Stimulated activated CD4-positive, alpha-beta T cell treated with anti-CD3 and anti-CD28 coated beads, Interleukin-2, amount 100 ng/mL, for 48 hours (primary cell): ENCODE data around the gene HBQ1.
"Not testable (repeated sequence)": the region's sequence is repeated elsewhere in the genome, so short reads cannot be mapped to it uniquely, and the experiment has no call there.

Source experiments
- DNase-seq, 2 donors: peaks; one replicate each; pipeline ENCODE4 v3.0.0-alpha.2; 2020

The HBQ1 gene

DNA sequence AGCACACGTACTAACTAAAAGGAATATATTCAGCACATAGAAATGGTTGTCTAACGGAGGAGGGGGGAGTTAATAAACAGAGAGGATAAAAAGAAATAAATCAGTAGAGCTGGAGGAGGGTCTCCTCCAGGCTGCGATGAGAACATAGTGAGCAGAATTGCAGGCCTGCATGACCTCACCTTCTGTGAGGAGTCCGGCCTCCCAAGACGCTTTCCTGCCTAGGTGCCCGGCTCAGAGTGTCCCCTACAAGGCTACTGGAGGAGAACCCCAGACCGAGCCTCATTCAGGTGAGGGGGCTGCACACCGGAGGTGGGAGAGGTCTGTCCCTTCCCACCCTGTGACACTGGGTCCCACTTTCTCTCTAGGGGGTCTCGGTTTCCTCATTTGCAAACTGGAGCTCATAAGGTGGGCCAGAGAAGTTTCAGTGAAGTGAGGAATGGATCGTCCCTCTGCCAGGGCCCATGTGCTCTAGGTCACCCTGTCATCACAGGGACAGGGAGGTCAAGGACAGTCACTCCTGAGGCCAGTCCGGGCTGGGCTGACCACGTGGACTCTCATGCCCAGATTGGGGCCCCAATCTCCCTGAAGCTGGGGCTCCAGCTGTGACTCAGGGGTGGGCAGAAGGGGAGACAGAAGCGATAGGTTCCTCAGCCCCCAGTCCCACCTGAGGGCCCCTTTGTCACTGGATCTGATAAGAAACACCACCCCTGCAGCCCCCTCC lies 17.8 kb upstream of the HBQ1 start:
- no peak for DNase-seq

DNA sequence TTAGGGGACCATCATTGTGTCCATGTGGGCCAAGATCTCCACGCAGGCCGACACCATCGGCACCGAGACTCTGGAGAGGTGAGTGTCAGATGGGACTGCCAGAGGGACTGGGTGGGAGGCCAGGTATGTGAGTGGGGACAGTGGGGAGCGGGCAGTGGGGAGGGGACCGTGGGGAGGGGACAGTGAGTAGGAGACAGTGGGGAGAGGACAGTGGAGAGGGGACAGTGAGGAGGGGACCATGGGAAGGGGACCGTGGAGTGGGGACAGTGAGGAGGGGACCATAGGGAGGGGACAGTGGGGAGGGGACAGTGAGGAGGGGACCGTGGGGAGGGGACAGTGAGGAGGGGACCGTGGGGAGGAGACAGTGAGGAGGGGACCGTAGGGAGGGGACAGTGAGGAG lies 17.1 kb upstream of the HBQ1 start:
- DNase-seq = not testable (repeated sequence)

DNA sequence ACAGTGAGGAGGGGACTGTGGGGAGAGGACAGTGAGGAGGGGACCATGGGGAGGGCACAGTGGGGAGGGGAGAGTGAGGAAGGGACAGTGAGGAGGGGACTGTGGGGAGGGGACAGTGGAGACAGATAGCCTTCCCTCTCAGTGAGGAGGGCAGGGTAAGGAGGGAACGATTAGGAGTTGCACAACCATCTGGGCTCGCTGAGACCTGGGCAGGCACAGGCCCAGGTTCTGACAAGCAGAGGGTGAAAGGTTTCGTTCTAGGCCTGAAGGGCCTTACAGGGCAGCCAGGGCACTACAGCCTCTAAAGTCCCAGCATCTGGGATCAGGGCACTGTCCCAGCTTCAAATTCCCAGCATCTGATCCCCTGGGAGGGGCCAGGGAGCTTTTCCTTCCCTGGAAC lies 16.6 kb upstream of the HBQ1 start:
- DNase-seq = not testable (repeated sequence)

DNA sequence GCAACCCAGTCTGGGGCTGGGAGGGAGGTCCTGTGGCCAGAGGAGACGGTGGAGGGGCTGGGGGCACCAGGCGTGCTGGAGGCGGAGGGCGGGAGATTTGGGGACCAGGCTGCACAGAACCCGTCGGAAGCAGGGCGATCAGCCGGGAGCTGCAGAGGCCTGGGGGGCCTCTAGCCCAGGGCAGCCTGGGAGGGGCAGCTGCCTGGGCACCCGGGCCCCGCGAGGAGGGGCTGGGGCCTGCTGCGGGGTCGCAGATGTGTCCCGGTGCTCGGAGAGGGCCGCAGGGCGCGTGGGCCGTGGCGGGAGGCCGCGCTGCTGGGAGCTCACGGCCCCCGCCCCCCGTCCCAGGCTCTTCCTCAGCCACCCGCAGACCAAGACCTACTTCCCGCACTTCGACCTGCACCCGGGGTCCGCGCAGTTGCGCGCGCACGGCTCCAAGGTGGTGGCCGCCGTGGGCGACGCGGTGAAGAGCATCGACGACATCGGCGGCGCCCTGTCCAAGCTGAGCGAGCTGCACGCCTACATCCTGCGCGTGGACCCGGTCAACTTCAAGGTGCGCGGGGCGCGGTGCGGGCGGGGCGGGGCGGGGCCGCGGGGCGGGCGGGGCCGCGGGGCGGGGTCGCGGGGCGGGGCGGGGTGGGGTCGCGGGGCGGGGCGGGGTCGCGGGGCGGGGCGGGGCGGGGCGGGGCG lies 16.0 kb upstream of the HBQ1 start:
- DNase-seq = not testable (repeated sequence)

DNA sequence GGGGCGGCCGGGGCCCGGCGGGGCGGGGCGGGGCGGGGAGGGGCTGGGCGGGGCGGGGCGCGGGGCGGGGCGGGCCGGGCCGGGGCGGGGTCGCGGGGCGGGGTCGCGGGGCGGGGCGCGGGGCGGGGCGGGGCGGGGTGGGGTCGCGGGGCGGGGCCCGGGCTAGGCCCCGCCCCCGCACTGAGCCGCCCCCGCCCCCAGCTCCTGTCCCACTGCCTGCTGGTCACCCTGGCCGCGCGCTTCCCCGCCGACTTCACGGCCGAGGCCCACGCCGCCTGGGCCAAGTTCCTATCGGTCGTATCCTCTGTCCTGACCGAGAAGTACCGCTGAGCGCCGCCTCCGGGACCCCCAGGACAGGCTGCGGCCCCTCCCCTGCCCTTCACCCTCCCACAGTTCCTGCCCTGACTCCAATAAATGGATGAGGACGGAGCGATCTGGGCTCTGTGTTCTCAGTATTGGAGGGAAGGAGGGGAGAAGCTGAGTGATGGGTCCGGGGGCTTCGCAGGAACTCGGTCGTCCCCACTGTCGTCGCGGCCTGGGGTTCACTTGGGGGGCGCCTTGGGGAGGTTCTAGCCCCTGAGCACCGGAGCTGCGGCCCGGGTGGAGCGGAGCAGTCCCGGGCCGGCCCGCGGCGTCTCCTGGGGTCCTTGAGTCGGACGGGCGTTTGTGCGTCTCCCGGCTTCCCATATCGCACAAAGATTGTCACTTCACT lies 15.3 kb upstream of the HBQ1 start:
- DNase-seq = no peak

DNA sequence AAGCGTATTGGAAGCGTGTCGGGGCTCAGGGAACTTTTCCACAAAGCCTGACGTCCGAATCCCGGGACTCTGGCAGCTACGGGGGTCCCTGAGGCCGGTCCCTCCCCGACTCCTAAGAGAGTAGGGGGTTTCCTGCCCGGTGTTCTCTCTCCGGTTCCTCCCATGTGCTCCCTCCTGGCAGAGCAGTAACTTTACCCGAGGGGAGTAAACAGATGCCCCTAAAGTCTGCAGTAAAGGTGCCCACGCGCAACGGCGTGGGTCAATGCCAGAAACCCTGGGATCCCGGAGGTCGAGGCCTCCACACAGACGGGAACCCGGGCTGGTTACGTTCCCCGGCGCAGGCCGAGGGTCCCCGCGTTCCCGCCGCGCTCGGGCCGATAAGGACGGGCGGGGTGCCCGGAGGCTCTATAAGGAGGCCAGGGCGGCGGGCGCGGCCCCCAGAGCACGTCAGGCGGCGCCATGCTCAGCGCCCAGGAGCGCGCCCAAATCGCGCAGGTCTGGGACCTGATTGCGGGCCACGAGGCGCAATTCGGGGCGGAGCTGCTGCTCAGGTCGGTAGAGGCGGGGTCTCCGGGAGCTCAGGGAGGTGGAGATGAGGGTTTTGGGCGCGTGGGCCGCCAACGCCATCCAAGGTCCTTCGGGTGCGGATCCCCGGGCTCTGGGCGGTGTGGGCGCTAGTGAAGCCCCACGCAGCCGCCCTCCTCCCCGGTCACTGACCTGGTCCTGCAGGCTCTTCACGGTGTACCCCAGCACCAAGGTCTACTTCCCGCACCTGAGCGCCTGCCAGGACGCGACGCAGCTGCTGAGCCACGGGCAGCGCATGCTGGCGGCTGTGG lies 14.5 kb upstream of the HBQ1 start, which contains the start of gene HBM:
Gene HBM, plus strand, starts transcription at position 440 of the 836 bp plus-strand sequence. Its CDS starts 20 bp downstream, at position 460.
- no peak for DNase-seq

DNA sequence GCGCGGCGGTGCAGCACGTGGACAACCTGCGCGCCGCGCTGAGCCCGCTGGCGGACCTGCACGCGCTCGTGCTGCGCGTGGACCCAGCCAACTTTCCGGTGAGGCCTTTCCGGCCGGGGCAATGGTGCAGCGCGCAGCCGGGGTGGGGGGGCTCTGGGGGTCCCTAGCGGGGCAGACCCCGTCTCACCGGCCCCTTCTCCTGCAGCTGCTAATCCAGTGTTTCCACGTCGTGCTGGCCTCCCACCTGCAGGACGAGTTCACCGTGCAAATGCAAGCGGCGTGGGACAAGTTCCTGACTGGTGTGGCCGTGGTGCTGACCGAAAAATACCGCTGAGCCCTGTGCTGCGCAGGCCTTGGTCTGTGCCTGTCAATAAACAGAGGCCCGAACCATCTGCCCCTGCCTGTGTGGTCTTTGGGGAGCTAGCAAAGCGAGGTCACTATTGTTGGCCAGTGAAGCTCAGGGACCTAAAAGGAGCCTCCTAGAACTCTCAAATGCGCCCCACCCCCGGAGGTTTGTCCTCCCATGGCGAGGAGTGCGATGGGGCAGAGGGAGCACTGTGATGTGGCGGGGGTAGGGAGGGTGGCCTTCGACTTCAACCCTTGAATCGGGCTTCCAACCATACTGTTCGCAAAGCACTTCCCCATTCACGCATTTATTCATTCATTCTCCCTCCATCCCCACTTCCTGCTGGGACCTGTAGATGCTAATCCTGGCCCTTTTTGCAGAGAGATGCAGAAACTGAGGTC lies 13.7 kb upstream of the HBQ1 start:
- no peak for DNase-seq

DNA sequence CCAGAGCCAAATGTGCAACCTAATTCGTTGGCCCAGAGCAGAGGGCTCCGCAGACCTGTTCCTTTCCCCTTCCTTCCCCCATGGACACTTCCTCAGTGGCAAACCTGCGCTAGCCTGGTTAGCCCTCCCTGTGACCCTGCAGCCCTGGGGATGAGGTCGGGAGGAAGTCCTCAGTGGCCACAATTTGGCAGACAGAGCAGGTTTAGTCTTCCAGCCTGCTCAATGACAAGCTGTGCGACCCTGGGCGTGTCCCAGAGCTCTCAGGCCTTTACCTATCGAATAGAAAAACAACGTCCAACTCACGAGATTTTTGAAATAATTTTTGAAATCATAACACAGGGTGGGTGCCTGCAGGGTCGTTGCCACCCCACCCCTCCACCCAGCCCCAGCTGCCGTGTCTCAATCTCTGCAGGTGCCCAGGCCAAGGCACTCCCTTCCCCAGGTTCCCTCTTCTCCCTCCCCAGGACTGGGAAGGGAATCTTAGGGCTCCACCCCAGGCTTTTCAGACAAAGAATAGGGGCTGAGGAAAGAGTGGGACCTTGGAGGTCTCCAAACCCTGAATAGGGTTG lies 13.1 kb upstream of the HBQ1 start:
- DNase-seq = no peak

DNA sequence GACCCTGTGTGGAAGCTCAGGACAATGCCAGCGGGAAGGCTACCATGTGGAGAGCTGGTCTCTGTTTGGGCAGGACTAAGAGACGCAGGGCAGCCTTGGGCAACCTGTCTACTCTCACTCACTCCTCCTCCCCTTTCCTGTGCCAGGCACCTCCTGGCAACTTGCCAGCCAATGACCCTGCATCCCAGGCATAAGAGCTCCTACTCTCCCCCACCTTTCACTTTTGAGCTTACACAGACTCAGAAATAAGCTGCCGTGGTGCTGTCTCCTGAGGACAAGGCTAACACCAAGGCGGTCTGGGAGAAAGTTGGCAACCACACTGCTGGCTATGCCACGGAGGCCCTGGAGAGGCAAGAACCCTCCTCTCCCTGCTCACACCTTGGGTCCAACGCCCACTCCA lies 11.8 kb upstream of the HBQ1 start:
- no peak for DNase-seq

DNA sequence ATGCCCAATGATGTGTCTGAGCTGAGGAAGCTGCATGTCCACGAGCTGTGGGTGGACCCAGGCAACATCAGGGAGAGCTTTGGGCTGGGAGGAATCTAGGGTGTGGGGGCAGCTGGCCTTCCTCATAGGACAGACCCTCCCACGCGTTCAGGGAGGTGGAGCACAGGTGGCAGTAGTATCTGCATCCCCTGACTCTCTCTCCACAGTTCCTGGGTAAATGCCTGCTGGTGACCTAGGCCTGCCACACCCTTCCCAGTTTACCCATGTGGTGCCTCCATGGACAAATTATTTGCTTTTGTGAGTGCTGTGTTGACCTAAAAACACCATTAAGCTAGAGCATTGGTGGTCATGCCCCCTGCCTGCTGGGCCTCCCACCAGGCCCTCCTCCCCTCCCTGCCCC lies 11.2 kb upstream of the HBQ1 start:
- no peak for DNase-seq

DNA sequence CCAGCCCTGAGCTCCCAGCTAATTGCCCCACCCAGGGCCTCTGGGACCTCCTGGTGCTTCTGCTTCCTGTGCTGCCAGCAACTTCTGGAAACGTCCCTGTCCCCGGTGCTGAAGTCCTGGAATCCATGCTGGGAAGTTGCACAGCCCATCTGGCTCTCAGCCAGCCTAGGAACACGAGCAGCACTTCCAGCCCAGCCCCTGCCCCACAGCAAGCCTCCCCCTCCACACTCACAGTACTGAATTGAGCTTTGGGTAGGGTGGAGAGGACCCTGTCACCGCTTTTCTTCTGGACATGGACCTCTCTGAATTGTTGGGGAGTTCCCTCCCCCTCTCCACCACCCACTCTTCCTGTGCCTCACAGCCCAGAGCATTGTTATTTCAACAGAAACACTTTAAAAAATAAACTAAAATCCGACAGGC lies 10.2 kb upstream of the HBQ1 start:
- not testable (repeated sequence) for DNase-seq

DNA sequence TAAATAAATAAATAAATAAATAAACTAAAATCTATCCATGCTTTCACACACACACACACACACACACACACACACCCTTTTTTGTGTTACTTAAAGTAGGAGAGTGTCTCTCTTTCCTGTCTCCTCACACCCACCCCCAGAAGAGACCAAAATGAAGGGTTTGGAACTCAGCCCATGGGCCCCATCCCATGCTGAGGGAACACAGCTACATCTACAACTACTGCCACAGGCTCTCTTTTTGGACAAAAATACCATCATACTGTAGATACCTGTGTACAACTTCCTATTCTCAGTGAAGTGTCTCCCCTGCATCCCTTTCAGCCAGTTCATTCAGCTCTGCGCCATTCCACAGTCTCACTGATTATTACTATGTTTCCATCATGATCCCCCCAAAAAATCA lies 9.5 kb upstream of the HBQ1 start:
- no peak for DNase-seq

DNA sequence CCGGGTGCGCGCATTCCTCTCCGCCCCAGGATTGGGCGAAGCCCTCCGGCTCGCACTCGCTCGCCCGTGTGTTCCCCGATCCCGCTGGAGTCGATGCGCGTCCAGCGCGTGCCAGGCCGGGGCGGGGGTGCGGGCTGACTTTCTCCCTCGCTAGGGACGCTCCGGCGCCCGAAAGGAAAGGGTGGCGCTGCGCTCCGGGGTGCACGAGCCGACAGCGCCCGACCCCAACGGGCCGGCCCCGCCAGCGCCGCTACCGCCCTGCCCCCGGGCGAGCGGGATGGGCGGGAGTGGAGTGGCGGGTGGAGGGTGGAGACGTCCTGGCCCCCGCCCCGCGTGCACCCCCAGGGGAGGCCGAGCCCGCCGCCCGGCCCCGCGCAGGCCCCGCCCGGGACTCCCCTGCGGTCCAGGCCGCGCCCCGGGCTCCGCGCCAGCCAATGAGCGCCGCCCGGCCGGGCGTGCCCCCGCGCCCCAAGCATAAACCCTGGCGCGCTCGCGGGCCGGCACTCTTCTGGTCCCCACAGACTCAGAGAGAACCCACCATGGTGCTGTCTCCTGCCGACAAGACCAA lies 7.8 kb upstream of the HBQ1 start, which contains the start of gene HBA2:
Gene HBA2, plus strand, starts transcription at position 503 of the 568 bp plus-strand sequence. Its CDS starts 37 bp downstream, at position 540.
- not testable (repeated sequence) for DNase-seq

DNA sequence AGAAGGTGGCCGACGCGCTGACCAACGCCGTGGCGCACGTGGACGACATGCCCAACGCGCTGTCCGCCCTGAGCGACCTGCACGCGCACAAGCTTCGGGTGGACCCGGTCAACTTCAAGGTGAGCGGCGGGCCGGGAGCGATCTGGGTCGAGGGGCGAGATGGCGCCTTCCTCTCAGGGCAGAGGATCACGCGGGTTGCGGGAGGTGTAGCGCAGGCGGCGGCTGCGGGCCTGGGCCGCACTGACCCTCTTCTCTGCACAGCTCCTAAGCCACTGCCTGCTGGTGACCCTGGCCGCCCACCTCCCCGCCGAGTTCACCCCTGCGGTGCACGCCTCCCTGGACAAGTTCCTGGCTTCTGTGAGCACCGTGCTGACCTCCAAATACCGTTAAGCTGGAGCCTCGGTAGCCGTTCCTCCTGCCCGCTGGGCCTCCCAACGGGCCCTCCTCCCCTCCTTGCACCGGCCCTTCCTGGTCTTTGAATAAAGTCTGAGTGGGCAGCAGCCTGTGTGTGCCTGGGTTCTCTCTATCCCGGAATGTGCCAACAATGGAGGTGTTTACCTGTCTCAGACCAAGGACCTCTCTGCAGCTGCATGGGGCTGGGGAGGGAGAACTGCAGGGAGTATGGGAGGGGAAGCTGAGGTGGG lies 6.9 kb upstream of the HBQ1 start:
- DNase-seq = not testable (repeated sequence)

DNA sequence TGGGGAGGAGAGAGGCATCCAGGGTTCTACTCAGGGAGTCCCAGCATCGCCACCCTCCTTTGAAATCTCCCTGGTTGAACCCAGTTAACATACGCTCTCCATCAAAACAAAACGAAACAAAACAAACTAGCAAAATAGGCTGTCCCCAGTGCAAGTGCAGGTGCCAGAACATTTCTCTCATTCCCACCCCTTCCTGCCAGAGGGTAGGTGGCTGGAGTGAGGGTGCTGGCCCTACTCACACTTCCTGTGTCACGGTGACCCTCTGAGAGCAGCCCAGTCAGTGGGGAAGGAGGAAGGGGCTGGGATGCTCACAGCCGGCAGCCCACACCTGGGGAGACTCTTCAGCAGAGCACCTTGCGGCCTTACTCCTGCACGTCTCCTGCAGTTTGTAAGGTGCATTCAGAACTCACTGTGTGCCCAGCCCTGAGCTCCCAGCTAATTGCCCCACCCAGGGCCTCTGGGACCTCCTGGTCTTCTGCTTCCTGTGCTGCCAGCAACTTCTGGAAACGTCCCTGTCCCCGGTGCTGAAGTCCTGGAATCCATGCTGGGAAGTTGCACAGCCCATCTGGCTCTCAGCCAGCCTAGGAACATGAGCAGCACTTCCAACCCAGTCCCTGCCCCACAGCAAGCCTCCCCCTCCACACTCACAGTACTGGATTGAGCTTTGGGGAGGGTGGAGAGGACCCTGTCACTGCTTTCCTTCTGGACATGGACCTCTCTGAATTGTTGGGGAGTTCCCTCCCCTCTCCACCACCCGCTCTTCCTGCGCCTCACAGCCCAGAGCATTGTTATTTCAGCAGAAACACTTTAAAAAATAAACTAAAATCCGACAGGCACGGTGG lies 6.1 kb upstream of the HBQ1 start:
- DNase-seq = not testable (repeated sequence)

DNA sequence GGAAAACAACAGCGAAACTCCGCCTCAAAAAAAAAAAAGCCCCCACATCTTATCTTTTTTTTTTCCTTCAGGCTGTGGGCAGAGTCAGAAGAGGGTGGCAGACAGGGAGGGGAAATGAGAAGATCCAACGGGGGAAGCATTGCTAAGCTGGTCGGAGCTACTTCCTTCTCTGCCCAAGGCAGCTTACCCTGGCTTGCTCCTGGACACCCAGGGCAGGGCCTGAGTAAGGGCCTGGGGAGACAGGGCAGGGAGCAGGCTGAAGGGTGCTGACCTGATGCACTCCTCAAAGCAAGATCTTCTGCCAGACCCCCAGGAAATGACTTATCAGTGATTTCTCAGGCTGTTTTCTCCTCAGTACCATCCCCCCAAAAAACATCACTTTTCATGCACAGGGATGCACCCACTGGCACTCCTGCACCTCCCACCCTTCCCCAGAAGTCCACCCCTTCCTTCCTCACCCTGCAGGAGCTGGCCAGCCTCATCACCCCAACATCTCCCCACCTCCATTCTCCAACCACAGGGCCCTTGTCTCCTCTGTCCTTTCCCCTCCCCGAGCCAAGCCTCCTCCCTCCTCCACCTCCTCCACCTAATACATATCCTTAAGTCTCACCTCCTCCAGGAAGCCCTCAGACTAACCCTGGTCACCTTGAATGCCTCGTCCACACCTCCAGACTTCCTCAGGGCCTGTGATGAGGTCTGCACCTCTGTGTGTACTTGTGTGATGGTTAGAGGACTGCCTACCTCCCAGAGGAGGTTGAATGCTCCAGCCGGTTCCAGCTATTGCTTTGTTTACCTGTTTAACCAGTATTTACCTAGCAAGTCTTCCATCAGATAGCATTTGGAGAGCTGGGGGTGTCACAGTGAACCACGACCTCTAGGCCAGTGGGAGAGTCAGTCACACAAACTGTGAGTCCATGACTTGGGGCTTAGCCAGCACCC lies 5.0 kb upstream of the HBQ1 start:
- DNase-seq = no peak

DNA sequence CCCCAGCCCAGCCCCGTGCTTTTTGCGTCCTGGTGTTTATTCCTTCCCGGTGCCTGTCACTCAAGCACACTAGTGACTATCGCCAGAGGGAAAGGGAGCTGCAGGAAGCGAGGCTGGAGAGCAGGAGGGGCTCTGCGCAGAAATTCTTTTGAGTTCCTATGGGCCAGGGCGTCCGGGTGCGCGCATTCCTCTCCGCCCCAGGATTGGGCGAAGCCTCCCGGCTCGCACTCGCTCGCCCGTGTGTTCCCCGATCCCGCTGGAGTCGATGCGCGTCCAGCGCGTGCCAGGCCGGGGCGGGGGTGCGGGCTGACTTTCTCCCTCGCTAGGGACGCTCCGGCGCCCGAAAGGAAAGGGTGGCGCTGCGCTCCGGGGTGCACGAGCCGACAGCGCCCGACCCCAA lies 4.3 kb upstream of the HBQ1 start:
- not testable (repeated sequence) for DNase-seq
